HepG2 (cell line): Measurements from ENCODE around the gene POC1B. TPM values are rescaled to one million over a fixed set of nuclear protein-coding genes. Genes with fewer than 3 reads are reported as not detected.

ENCODE experiments used
- ATAC-seq: fragments of 200-7000 bp; cut with Tn5 transposase; 3 replicates; pipeline ENCODE4 v1.9.1; 2020; ENCODE audit warnings: mild to moderate bottlenecking, moderate library complexity
- BruUV-seq: library from RNA; stranded (reverse); fragments of 400-500 nt; replicated peaks from 2 replicates; lab custom pipeline; 2021; lab: Mats Ljungman, UMichigan
- CTCF ChIA-PET: fragments of 300-600 bp; formaldehyde crosslinking; extraction: SDS; loops from one replicate; lab custom pipeline; 2021; ENCODE audit warnings: low total read pairs, inconsistent platforms, low intra/inter-chr PET ratio; lab: Yijun Ruan, JAX
- POLR2A ChIA-PET: fragments of 350-600 bp; sonication (Branson Sonifier 250); formaldehyde crosslinking; loops from one replicate; lab custom pipeline; 2020; ENCODE audit warnings: antibody characterized with exemption, inconsistent platforms; lab: Yijun Ruan, JAX
- DNase-seq: peaks from one replicate; pipeline ENCODE4 v3.0.0-alpha.2; 2015; ENCODE audit warnings: low spot score
- FAIRE-seq: peaks from 3 replicates; lab custom pipeline; 2011; peaks lifted over from hg19 to GRCh38; lab: Jason Lieb, UNC
- H2AFZ ChIP-seq: one replicate; pipeline ENCODE4 v1.6.1; 2011; ENCODE audit warnings: low read length, inconsistent platforms
- H3K27ac ChIP-seq: fragments of 300-600 bp; 3 replicates; pipeline ENCODE4 v1.8.0; 2011; ENCODE audit warnings: mixed run types, mild to moderate bottlenecking, mixed read lengths, low read length, inconsistent platforms; ENCODE audit not compliant: insufficient read depth; ENCODE audit errors: extremely low read length
- H3K27me3 ChIP-seq, 2 experiments: fragments of 200-600 bp in 1 of 2; 2 replicates in 1 of 2; 3 replicates in 1 of 2; pipeline versions ENCODE4 v1.6.0 to v1.8.0; 2011; ENCODE audit warnings: low read length in 2 of 2, mild to moderate bottlenecking in 2 of 2, moderate library complexity in 2 of 2, inconsistent platforms in 1 of 2; ENCODE audit not compliant: insufficient read depth in 2 of 2, control insufficient read depth in 1 of 2
- H3K36me3 ChIP-seq, 2 experiments: fragments of 200-600 bp in 1 of 2; replicated peaks in 1 of 2; 2 replicates in 1 of 2; 3 replicates in 1 of 2; pipeline versions ENCODE4 v1.5.1 to v1.8.0; 2011; ENCODE audit warnings: low read length in 2 of 2, inconsistent platforms in 1 of 2; ENCODE audit not compliant: insufficient read depth in 2 of 2, control insufficient read depth in 1 of 2
- H3K4me1 ChIP-seq: 2 replicates; pipeline ENCODE4 v1.5.1; 2012; ENCODE audit warnings: low read length, inconsistent platforms; ENCODE audit not compliant: insufficient read depth
- H3K4me2 ChIP-seq: 2 replicates; pipeline ENCODE4 v1.6.0; 2011; ENCODE audit warnings: low read depth, low read length, inconsistent platforms
- H3K4me3 ChIP-seq, 3 experiments: fragments of 200-600 bp in 1 of 3; sonication (generic), shearing (Covaris generic) in 1 of 3; replicated peaks in 1 of 3; 2 replicates each; pipeline ENCODE4 v1.5.1; 2011 to 2016; ENCODE audit warnings: low read length in 3 of 3, inconsistent platforms in 2 of 3, low read depth in 2 of 3, mild to moderate bottlenecking in 2 of 3, control low read depth in 1 of 3, mixed read lengths in 1 of 3; ENCODE audit not compliant: insufficient read depth in 1 of 3
- H3K79me2 ChIP-seq: one replicate; pipeline ENCODE4 v1.6.1; 2011; ENCODE audit warnings: low read length, inconsistent platforms; ENCODE audit not compliant: insufficient read depth
- H3K9ac ChIP-seq: 2 replicates; pipeline ENCODE4 v1.6.0; 2011; ENCODE audit warnings: mild to moderate bottlenecking, low read depth, low read length, inconsistent platforms; ENCODE audit not compliant: insufficient read depth
- H3K9me3 ChIP-seq: 2 replicates; pipeline ENCODE4 v1.5.1; 2012; ENCODE audit warnings: mild to moderate bottlenecking, low read length
- H4K20me1 ChIP-seq: 2 replicates; pipeline ENCODE4 v1.6.0; 2011; ENCODE audit warnings: inconsistent platforms, mild to moderate bottlenecking, low read length, moderate library complexity; ENCODE audit not compliant: insufficient read depth
- HDAC6 ChIP-seq: fragments of 200-600 bp; sonication (generic); IDR thresholded peaks from 2 replicates; pipeline ENCODE4 v1.7.0; 2017; ENCODE audit warnings: mild to moderate bottlenecking, antibody characterized with exemption, low read length, low read depth
- JDP2 ChIP-seq: sonication (generic); formaldehyde crosslinking; IDR thresholded peaks from 2 replicates; pipeline ENCODE4 v1.8.1; 2022; ENCODE audit warnings: missing genetic modification reagents, borderline replicate concordance
- LCORL ChIP-seq, 2 experiments: fragments of 450-650 bp in 1 of 2; sonication (generic) in 1 of 2; formaldehyde crosslinking in 1 of 2; IDR thresholded peaks; 2 replicates each; pipeline versions ENCODE4 v1.5.0 to v1.6.1; 2017 to 2020; ENCODE audit warnings: antibody characterized with exemption in 1 of 2, missing genetic modification reagents in 1 of 2
- NFKBIZ ChIP-seq: IDR thresholded peaks from 2 replicates; pipeline ENCODE4 v1.6.1; 2018; ENCODE audit warnings: missing genetic modification reagents, missing compliant biosample characterization
- NFYB ChIP-seq: sonication (generic); formaldehyde crosslinking; IDR thresholded peaks from 2 replicates; pipeline ENCODE4 v1.4.0; 2020; ENCODE audit warnings: missing genetic modification reagents
- PTBP1 ChIP-seq: fragments of 200-400 bp; formaldehyde crosslinking; IDR thresholded peaks from 2 replicates; pipeline ENCODE4 v1.6.1; 2018; ENCODE audit warnings: low read length, low read depth; ENCODE audit not compliant: poor library complexity, severe bottlenecking
- ZBTB21 ChIP-seq: sonication (generic); formaldehyde crosslinking; IDR thresholded peaks from 2 replicates; pipeline ENCODE4 v1.4.0; 2020; ENCODE audit warnings: missing genetic modification reagents
- ZBTB7A ChIP-seq: sonication (generic); formaldehyde crosslinking; IDR thresholded peaks from 2 replicates; pipeline ENCODE4 v1.8.0; 2022; ENCODE audit warnings: mild to moderate bottlenecking, missing genetic modification reagents
- ZFAT ChIP-seq: sonication (generic); formaldehyde crosslinking; conservative IDR thresholded peaks from 2 replicates; pipeline ENCODE4 v1.8.1; 2023; ENCODE audit warnings: missing genetic modification reagents, inconsistent platforms
- ZNF616 ChIP-seq: sonication (generic); formaldehyde crosslinking; IDR thresholded peaks from 2 replicates; pipeline ENCODE4 v1.5.0; 2020; ENCODE audit warnings: low read depth, mild to moderate bottlenecking, missing genetic modification reagents
- ZNF781 ChIP-seq: sonication (generic); formaldehyde crosslinking; IDR thresholded peaks from 2 replicates; pipeline ENCODE4 v1.5.1; 2020; ENCODE audit warnings: borderline replicate concordance, mild to moderate bottlenecking, missing genetic modification reagents; ENCODE audit errors: not compliant biosample characterization
- WGBS: methylation state at CpG from one replicate; pipeline ENCODE4 v1.1.6; 2017; ENCODE audit warnings: low lambda C conversion rate; 5-methylcytosine and 5-hydroxymethylcytosine counted together
- in situ Hi-C: cut with HindIII; loops from 2 replicates; pipeline ENCODE4 v1.10.0; 2017; ENCODE audit warnings: low pct_unique_long_range_greater_than_20kb; ENCODE audit not compliant: extremely low pct_ligation_motif_present
- intact Hi-C: fragments of 100-400 bp; cut with micrococcal nuclease; formaldehyde crosslinking; loops from one replicate; pipeline ENCODE4 v1.10.0; 2022; ENCODE audit not compliant: unreplicated experiment
- polyA plus RNA-seq, 8 experiments: library from polyadenylated mRNA; depleted of rRNA in 3 of 8; stranded (reverse) in 7 of 8; unstranded in 1 of 8; fragments of >200 nt; fragmentation: Illumina TruSeq in 4 of 8; extraction: Trizol in 4 of 8; gene quantifications; 2 replicates each; pipeline versions ENCODE4 v1.2.1 to v1.2.3, GENCODE V29; 2011 to 2016; ENCODE audit warnings: low read depth in 4 of 8, missing spikeins in 1 of 8, mixed read lengths in 1 of 8; ENCODE audit not compliant: insufficient read depth in 1 of 8
- total RNA-seq, 5 experiments: library from RNA; depleted of rRNA; stranded (reverse); fragments of >200 nt; fragmentation: Illumina TruSeq; extraction: Trizol; gene quantifications; 2 replicates each; pipeline ENCODE4 v1.2.3, GENCODE V29; 2016; ENCODE audit warnings: low read depth in 1 of 5
- TF ChIP-seq, protein P1 (sequence below): sonication (generic); formaldehyde crosslinking; IDR thresholded peaks from 2 replicates; pipeline ENCODE4 v1.5.1; 2020; ENCODE audit warnings: mild to moderate bottlenecking, missing genetic modification reagents, moderate library complexity
- TF ChIP-seq, protein P2 (sequence below): sonication (generic); formaldehyde crosslinking; IDR thresholded peaks from 2 replicates; pipeline ENCODE4 v1.4.0; 2020; ENCODE audit warnings: mild to moderate bottlenecking, missing genetic modification reagents
- TF ChIP-seq, protein P3 (sequence below): sonication (generic); formaldehyde crosslinking; IDR thresholded peaks from 2 replicates; pipeline ENCODE4 v1.4.0; 2020; ENCODE audit warnings: missing genetic modification reagents
- TF ChIP-seq, protein P4 (sequence below): sonication (generic); formaldehyde crosslinking; IDR thresholded peaks from 2 replicates; pipeline ENCODE4 v1.5.0; 2020; ENCODE audit warnings: mild to moderate bottlenecking, low read depth, missing genetic modification reagents, borderline replicate concordance
- TF ChIP-seq, protein P5 (sequence below), 2 experiments: sonication (generic) in 1 of 2; formaldehyde crosslinking in 1 of 2; IDR thresholded peaks; 2 replicates each; pipeline versions ENCODE4 v1.4.0 to v1.6.1; 2016 to 2020; ENCODE audit warnings: borderline replicate concordance in 1 of 2, low read depth in 1 of 2, mild to moderate bottlenecking in 1 of 2, missing genetic modification reagents in 1 of 2

Gene POC1B
- total and polyA plus RNA-seq, 2 of the 13 experiments (the other 11 are each of a cell fraction or from before 2014, with no cell fraction given), result 9.3 to 11.0 TPM

DNA sequence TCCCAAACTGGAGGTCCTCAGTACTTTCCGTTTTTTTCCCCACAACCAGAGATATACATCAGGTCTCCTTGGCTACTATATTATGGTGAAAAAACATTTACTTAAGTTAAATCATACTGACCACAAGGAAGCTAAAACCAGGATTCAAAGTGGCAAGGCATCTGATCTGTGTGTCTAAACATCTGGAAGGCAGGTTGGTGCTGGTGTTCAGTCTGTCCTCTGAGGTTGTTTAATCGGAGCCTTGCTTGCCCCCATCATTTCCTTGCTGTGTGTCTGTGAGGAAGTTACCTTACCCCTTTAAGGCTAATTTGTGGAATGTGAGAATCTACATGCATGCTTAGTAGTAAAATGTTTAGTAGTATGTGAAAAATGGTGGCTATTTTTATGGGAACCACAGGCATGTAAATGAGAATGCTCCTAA, 76.9 kb downstream of the POC1B start:
- BruUV-seq, result no TSS peak
- H2AFZ ChIP-seq, result no peak overlapping the region
- no peaks in the 10 kb centered on the region for H3K9me3 ChIP-seq
- ATAC-seq (no peak), DNase-seq (no peak), FAIRE-seq (no peak)
- WGBS, result 94% methylated on average over 2 of the region's 2 CpGs
- H3K27me3 ChIP-seq, result no peaks in the 10 kb centered on the region
- no peak overlapping the region for H3K27ac ChIP-seq
- POLR2A ChIA-PET, result no interaction called here
- no peaks in the 10 kb centered on the region for H4K20me1 ChIP-seq
- H3K4me3 ChIP-seq, result no peak overlapping the region
- H3K9ac ChIP-seq, result no peak overlapping the region
- no peak overlapping the region for H3K4me2 ChIP-seq
- no peaks in the 10 kb centered on the region for H3K79me2 ChIP-seq
- intact Hi-C loops (no loop called here), in situ Hi-C loops (no loop called here)
- CTCF ChIA-PET, result no interaction called here
- no peaks in the 10 kb centered on the region for H3K36me3 ChIP-seq
- H3K4me1 ChIP-seq, result peaks cover 23% of the 10 kb centered on the region
- TF ChIP-seq LCORL (IDR thresholded peaks at IDR 0.05), result no peak
- TF ChIP-seq LCORL (CRISPR knock-in tag; IDR thresholded peaks at IDR 0.05), result no peak
- TF ChIP-seq, protein P1, sequence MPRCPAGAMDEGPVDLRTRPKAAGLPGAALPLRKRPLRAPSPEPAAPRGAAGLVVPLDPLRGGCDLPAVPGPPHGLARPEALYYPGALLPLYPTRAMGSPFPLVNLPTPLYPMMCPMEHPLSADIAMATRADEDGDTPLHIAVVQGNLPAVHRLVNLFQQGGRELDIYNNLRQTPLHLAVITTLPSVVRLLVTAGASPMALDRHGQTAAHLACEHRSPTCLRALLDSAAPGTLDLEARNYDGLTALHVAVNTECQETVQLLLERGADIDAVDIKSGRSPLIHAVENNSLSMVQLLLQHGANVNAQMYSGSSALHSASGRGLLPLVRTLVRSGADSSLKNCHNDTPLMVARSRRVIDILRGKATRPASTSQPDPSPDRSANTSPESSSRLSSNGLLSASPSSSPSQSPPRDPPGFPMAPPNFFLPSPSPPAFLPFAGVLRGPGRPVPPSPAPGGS (CRISPR knock-in tag), result no peak
- TF ChIP-seq, protein P2, sequence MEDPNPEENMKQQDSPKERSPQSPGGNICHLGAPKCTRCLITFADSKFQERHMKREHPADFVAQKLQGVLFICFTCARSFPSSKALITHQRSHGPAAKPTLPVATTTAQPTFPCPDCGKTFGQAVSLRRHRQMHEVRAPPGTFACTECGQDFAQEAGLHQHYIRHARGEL, result no peak
- TF ChIP-seq ZNF781, result no peak
- no peak for TF ChIP-seq ZBTB7A (CRISPR knock-in tag)
- no peak for TF ChIP-seq NFYB
- TF ChIP-seq JDP2 (CRISPR knock-in tag), result no peak
- TF ChIP-seq ZBTB21 (CRISPR knock-in tag), result no peak
- TF ChIP-seq ZFAT (CRISPR knock-in tag), result no peak
- no peak for TF ChIP-seq ZNF616 (CRISPR knock-in tag)
- TF ChIP-seq HDAC6, result no peak
- TF ChIP-seq PTBP1, result no peak
- TF ChIP-seq, protein P3, sequence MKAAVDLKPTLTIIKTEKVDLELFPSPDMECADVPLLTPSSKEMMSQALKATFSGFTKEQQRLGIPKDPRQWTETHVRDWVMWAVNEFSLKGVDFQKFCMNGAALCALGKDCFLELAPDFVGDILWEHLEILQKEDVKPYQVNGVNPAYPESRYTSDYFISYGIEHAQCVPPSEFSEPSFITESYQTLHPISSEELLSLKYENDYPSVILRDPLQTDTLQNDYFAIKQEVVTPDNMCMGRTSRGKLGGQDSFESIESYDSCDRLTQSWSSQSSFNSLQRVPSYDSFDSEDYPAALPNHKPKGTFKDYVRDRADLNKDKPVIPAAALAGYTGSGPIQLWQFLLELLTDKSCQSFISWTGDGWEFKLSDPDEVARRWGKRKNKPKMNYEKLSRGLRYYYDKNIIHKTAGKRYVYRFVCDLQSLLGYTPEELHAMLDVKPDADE (CRISPR knock-in tag), result no peak
- TF ChIP-seq, protein P4, sequence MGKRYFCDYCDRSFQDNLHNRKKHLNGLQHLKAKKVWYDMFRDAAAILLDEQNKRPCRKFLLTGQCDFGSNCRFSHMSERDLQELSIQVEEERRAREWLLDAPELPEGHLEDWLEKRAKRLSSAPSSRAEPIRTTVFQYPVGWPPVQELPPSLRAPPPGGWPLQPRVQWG (CRISPR knock-in tag), result no peak
- TF ChIP-seq NFKBIZ, result no peak
- TF ChIP-seq, protein P5, sequence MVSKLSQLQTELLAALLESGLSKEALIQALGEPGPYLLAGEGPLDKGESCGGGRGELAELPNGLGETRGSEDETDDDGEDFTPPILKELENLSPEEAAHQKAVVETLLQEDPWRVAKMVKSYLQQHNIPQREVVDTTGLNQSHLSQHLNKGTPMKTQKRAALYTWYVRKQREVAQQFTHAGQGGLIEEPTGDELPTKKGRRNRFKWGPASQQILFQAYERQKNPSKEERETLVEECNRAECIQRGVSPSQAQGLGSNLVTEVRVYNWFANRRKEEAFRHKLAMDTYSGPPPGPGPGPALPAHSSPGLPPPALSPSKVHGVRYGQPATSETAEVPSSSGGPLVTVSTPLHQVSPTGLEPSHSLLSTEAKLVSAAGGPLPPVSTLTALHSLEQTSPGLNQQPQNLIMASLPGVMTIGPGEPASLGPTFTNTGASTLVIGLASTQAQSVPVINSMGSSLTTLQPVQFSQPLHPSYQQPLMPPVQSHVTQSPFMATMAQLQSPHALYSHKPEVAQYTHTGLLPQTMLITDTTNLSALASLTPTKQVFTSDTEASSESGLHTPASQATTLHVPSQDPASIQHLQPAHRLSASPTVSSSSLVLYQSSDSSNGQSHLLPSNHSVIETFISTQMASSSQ (IDR thresholded peaks at IDR 0.05; ENCODE audit: low read depth), result no peak
- TF ChIP-seq, protein P5 (CRISPR knock-in tag; IDR thresholded peaks at IDR 0.05; ENCODE audit: borderline replicate concordance), result no peak
